HFF-Myc (cell line): ENCODE data around the gene TNFAIP3.

Source experiments
- DNase-seq: peaks from one replicate; pipeline ENCODE4 v3.0.0-alpha.2; 2011; ENCODE audit warnings: low read depth; ENCODE audit errors: extremely low read depth
- H3K4me3 ChIP-seq: replicated peaks from 2 replicates; pipeline ENCODE4 v1.5.1; 2011; ENCODE audit warnings: low read depth, mild to moderate bottlenecking, control low read depth, low read length
- TF ChIP-seq, protein P1 (sequence below): IDR thresholded peaks from 2 replicates; pipeline ENCODE4 v1.5.1; 2012; ENCODE audit warnings: mild to moderate bottlenecking, low read depth, low read length, control low read depth; ENCODE audit errors: missing control alignments

Gene TNFAIP3

GRCh38 chr6:137823826-137824555 lies 43.1 kb upstream of the TNFAIP3 start:
- TF ChIP-seq, protein P1, sequence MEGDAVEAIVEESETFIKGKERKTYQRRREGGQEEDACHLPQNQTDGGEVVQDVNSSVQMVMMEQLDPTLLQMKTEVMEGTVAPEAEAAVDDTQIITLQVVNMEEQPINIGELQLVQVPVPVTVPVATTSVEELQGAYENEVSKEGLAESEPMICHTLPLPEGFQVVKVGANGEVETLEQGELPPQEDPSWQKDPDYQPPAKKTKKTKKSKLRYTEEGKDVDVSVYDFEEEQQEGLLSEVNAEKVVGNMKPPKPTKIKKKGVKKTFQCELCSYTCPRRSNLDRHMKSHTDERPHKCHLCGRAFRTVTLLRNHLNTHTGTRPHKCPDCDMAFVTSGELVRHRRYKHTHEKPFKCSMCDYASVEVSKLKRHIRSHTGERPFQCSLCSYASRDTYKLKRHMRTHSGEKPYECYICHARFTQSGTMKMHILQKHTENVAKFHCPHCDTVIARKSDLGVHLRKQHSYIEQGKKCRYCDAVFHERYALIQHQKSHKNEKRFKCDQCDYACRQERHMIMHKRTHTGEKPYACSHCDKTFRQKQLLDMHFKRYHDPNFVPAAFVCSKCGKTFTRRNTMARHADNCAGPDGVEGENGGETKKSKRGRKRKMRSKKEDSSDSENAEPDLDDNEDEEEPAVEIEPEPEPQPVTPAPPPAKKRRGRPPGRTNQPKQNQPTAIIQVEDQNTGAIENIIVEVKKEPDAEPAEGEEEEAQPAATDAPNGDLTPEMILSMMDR, result no peak
- DNase-seq, result peak; percentile 9
- H3K4me3 ChIP-seq, result no peak overlapping the region

DNA sequence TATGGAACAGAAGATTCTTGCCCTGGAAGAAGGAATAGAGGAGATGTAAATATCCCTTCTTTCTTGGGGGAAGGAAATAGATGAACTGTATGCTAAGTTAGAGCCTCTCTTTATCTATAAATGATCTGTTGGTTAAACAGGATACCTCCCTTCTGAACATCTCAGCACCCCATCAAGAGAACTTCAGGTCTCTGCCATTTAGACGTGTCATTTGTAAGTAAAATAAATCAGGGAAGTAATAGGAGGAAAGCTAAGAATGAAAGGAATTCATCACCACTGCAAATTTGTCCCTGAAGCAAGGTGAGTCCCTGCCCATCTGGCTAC lies 42.5 kb upstream of the TNFAIP3 start:
- DNase-seq, result no peak
- no peak overlapping the region for H3K4me3 ChIP-seq
- TF ChIP-seq, protein P1, result no peak

DNA sequence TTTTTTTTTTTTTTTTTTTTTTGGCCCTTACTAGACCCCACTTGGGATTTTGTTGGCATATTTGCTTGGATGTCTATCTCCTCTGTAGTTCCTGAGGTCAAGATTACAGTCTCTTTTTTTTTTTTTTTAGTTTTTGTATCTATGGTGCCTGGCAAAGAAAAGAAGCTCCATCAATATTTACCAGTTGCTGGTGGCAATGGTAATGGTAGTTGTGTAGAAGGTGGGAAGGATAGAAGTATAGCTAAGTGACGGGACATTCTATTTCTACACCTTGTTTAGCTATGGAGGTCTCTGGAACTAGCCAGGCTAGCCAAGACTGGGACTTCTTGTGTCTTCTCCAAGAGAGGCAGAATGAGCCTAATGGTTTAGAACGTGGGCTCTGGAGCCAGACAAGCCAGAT lies 42.2 kb upstream of the TNFAIP3 start:
- no peak overlapping the region for H3K4me3 ChIP-seq
- TF ChIP-seq, protein P1, result no peak
- DNase-seq, result no peak

DNA sequence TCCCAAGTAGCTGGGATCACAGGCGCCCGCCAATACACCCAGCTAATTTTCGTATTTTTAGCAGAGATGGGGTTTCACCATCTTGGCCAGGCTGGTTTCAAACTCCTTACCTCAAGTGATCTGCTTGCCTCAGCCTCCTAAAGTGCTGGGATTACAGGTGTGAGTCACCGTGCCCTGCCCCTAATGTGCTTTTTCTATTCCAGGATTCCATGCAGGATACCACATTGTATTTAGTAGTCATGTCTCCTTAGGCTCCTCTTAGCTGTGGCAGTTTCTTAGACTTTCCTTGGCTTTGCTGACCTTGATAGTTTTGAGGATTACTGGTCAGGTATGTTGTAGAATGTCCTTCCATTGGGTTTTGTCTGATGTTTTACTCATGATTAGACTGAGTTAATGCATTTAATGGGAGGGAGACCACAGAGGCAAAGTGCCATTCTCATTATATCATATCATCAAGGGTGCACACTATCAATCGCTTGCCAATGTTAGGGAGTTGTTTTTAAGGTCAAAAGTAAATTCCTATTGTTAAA lies 39.6 kb upstream of the TNFAIP3 start:
- DNase-seq, result no peak
- no peak overlapping the region for H3K4me3 ChIP-seq
- TF ChIP-seq, protein P1, result no peak

- TF ChIP-seq, protein P1, result no peak
- no peak overlapping the region for H3K4me3 ChIP-seq
- no peak for DNase-seq
These were observed 38.9 kb upstream of the TNFAIP3 start for GRCh38 chr6:137827977-137828810.

DNA sequence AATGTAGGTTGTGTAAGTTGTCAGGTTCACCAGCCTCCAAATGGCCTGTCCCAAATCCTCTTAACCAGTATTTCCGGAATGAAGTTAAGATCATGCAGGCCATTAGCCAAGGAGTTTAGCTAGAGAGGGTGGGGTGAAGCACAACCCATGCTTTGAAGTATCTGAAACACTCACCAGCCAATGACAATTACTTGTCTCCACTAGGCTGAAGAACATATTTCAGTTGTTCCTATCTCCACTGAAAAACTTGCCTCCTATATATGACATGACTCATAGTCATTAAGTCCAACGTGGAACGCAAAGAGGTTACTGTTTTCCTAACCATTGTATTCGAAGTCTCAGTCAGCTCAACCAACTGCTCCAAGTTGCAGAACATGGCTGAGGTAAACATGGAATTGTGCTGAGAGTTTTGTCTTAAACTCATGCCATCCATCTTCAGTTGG lies 37.4 kb upstream of the TNFAIP3 start:
- DNase-seq, result no peak
- H3K4me3 ChIP-seq, result no peak overlapping the region
- TF ChIP-seq, protein P1, result no peak
